SK-N-MC (cell line): ENCODE results near the gene PPCDC.
A peak's percentile ranks its signal among the peaks of the same experiment; 100 is the strongest.

ENCODE experiments used
- DNase-seq: peaks from one replicate; pipeline ENCODE4 v3.0.0-alpha.2; 2011; ENCODE audit warnings: low read depth, low spot score
- H3K27ac ChIP-seq: fragments of 200-600 bp; sonication (generic); 2 replicates; pipeline ENCODE4 v1.5.1; 2016; ENCODE audit warnings: mixed run types
- H3K36me3 ChIP-seq: fragments of 200-600 bp; sonication (generic); 2 replicates; pipeline ENCODE4 v1.6.1; 2017; ENCODE audit warnings: antibody characterized with exemption, low read length, mixed read lengths; ENCODE audit not compliant: insufficient read depth
- H3K4me3 ChIP-seq: fragments of 200-600 bp; sonication (generic); 2 replicates; pipeline ENCODE4 v1.5.1; 2016
- H3K9ac ChIP-seq: fragments of 200-600 bp; sonication (generic); 2 replicates; pipeline ENCODE4 v1.8.0; 2017; ENCODE audit warnings: mixed run types, mixed read lengths; ENCODE audit not compliant: insufficient read length
- H3K9me3 ChIP-seq: fragments of 200-600 bp; sonication (generic); 2 replicates; pipeline ENCODE4 v1.6.1; 2017; ENCODE audit warnings: low read depth, mild to moderate bottlenecking, antibody characterized with exemption, low read length, moderate library complexity, mixed read lengths
- EZH2 ChIP-seq: fragments of 200-600 bp; sonication (generic); IDR thresholded peaks from one replicate; pipeline ENCODE4 v1.6.1; 2017; ENCODE audit warnings: antibody characterized with exemption
- FOXP2 ChIP-seq: optimal IDR thresholded peaks from 2 replicates; pipeline ENCODE3; 2011; ENCODE audit warnings: mild to moderate bottlenecking, moderate library complexity; ENCODE audit not compliant: insufficient read depth; ENCODE audit errors: extremely low read length, control extremely low read depth
- POLR2AphosphoS5 ChIP-seq: IDR thresholded peaks from 2 replicates; pipeline ENCODE4 v1.6.1; 2012; ENCODE audit warnings: mild to moderate bottlenecking, low read depth, low read length, borderline replicate concordance

Gene PPCDC

DNA sequence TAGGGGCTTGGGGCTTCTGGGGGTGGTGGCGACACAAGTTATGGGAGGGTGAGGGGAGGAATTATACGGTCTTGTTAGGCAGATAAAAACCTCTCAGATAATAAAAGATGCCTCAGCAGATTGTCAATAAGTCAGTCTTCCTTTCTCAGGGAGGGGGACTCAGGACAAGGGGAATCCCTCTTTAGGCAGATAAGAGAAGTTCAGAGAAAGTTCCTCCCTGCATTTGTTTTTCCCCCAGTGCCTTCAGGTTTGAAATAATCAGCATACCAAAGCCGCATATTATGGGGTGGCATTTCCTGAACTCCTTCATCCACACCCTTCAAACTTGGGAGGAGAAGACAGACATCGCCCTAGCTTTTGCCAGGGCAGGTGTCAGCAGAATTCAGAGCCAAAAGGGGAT, 8.5 kb downstream of the PPCDC start:
- Histone ChIP-seq H3K9ac (peak overlapping the region; percentile 56), H3K9me3 (no peaks in the 10 kb centered on the region), H3K27ac (peak overlapping the region; percentile 92), H3K36me3 (no peaks in the 10 kb centered on the region), H3K4me3 (peak overlapping the region; percentile 63)
- no peak for DNase-seq
- no peak for TF ChIP-seq POLR2AphosphoS5
- no peak for TF ChIP-seq FOXP2
- no peak for TF ChIP-seq EZH2

DNA sequence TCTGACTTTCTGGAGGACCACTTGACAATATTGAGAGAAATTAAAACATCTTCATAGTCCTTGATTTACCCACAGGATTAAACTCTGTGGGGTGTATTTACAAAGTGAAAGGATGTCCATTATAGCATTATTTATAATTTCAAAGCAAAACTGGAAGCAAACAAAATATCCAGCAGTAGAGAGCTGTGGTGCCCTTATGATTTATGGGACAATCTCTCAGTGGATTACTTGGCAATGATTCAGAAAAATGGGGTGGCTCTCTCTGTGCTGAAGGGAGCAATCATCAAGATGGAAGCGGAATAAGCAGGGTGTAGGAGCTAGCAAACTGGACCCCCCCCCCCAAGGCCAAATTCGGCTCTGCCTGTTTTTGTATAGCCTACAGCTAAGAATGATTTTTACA, 9.0 kb downstream of the PPCDC start:
- peak overlapping the region; percentile 92 for H3K27ac ChIP-seq
- H3K9me3 ChIP-seq, result no peaks in the 10 kb centered on the region
- no peaks in the 10 kb centered on the region for H3K36me3 ChIP-seq
- no peak for DNase-seq
- H3K4me3 ChIP-seq, result peak overlapping the region; percentile 63
- H3K9ac ChIP-seq, result peak overlapping the region; percentile 56
- TF ChIP-seq POLR2AphosphoS5, result no peak
- TF ChIP-seq FOXP2, result no peak
- TF ChIP-seq EZH2, result no peak

- no peaks in the 10 kb centered on the region for H3K36me3 ChIP-seq
- H3K4me3 ChIP-seq, result no peak overlapping the region
- TF ChIP-seq FOXP2 (no peak), POLR2AphosphoS5 (no peak), EZH2 (no peak)
- no peak overlapping the region for H3K27ac ChIP-seq
- no peak for DNase-seq
- no peaks in the 10 kb centered on the region for H3K9me3 ChIP-seq
- H3K9ac ChIP-seq, result no peak overlapping the region
Observed at GRCh38 chr15:75033809-75034208, 10.4 kb downstream of the PPCDC start.

DNA sequence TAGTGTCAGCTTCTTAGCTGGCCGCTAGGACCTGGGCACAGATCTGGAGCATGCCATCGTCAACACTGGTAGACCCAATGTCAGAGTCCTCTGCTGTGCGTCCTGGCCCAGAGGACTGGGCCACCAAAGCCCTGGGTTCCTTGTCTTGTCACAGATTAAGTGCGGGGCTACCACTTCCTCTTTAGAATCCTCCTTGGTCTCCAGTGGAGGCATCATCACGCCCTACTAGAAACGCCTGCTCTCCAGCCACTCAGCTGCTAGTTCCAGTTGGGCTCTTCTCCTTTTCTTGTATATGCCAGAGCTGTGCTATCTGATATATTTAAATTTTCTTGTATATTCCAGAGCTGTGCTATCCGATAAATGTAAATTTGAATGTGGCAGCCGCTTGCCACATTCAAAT, 11.2 kb downstream of the PPCDC start:
- DNase-seq, result no peak
- Histone ChIP-seq H3K4me3 (no peak overlapping the region), H3K36me3 (no peaks in the 10 kb centered on the region), H3K9ac (no peak overlapping the region), H3K9me3 (no peaks in the 10 kb centered on the region), H3K27ac (no peak overlapping the region)
- TF ChIP-seq POLR2AphosphoS5 (no peak), EZH2 (no peak), FOXP2 (no peak)

GRCh38 chr15:75036212-75036616, 12.8 kb downstream of the PPCDC start:
- no peak overlapping the region for H3K27ac ChIP-seq
- no peak for TF ChIP-seq POLR2AphosphoS5
- no peak for TF ChIP-seq FOXP2
- no peak for TF ChIP-seq EZH2
- no peak for DNase-seq
- H3K4me3 ChIP-seq, result no peak overlapping the region
- H3K36me3 ChIP-seq, result no peaks in the 10 kb centered on the region
- H3K9me3 ChIP-seq, result no peaks in the 10 kb centered on the region
- no peak overlapping the region for H3K9ac ChIP-seq

DNA sequence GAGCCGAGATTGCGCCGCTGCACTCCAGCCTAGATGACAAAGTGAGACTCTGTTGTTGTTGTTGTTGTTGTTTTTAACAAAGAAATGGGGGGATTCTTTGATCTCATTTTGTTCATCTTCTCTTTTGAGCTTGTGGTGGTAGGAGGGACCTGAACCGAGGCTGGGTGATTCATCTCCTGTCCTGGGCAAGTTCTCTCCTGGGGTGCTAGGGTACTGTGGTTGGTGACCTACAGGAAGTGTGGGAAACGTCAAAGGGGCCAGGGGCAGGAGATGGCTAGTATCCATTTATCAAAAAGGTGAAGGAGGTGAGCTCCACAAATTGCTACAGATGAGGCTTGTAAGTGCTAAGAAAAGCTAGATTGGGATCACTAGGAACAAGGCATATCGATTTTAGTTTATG, 14.3 kb downstream of the PPCDC start:
- TF ChIP-seq POLR2AphosphoS5 (no peak), EZH2 (no peak), FOXP2 (no peak)
- H3K9ac ChIP-seq, result no peak overlapping the region
- H3K4me3 ChIP-seq, result no peak overlapping the region
- no peaks in the 10 kb centered on the region for H3K36me3 ChIP-seq
- DNase-seq, result no peak
- no peak overlapping the region for H3K27ac ChIP-seq
- no peaks in the 10 kb centered on the region for H3K9me3 ChIP-seq

DNA sequence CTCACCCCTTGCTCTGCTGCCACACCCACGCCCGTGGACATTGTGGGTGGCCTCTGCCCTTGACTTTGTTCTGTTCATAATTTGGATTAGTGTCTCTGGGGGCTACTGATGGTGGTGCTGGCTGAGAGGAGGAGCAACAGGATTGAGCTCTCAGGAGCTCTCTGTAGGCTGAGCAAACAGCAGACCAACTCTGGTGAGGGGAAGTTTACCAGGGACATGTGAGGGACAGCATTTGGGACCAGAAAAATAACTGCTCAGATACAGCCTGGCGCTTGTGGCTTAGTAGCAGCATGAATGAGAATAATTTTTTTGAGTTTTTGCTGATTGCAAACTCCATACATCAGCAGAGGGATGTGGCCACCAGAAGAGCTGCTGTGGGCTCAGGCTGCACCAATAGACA, 14.8 kb downstream of the PPCDC start:
- Histone ChIP-seq H3K27ac (no peak overlapping the region), H3K36me3 (no peaks in the 10 kb centered on the region), H3K4me3 (no peak overlapping the region), H3K9me3 (no peaks in the 10 kb centered on the region), H3K9ac (no peak overlapping the region)
- DNase-seq, result no peak
- no peak for TF ChIP-seq POLR2AphosphoS5
- TF ChIP-seq FOXP2, result no peak
- TF ChIP-seq EZH2, result no peak

- Histone ChIP-seq H3K9me3 (no peaks in the 10 kb centered on the region), H3K9ac (no peak overlapping the region), H3K4me3 (no peak overlapping the region), H3K36me3 (no peaks in the 10 kb centered on the region), H3K27ac (no peak overlapping the region)
- TF ChIP-seq POLR2AphosphoS5 (no peak), EZH2 (no peak), FOXP2 (no peak)
- DNase-seq, result no peak
Observed at GRCh38 chr15:75042730-75043508, 19.5 kb downstream of the PPCDC start.

DNA sequence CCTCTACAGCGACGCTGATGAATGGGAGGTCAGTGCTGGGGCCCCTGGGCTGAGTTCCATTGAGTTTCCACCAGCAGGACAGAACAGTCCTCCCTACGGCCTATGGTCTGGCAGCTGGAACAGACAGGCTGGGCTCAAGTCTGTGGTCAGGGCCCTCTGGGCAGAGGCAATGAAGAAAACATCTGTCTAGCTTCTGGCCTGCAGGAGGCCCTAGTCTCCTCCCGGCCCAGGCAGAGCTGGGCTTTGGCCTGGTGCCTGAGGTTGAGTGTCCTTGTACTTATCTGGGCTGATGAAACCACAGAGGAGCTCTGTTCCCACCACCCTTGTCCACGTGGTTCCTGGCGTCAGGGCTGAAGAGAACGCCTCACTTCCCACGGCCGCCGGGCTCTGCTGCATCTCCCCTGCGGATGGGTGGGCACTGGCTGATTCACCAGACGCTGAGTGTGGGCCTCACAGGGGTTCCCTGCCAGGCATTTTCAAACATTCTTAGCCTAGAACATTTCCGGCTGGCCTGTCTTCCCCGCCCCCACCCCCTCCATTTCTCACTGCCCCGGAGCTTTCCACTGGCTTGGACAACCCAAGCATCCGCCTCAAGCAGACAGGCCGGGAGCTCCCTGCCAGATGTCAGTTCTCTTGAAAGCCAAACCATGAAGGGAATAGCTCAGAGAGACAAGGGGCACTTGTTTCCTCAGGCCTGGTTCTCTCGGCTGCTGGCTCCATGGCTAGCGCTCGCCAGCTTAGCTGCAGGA, 20.3 kb downstream of the PPCDC start:
- Histone ChIP-seq H3K9me3 (no peaks in the 10 kb centered on the region), H3K9ac (no peak overlapping the region), H3K4me3 (no peak overlapping the region), H3K36me3 (no peaks in the 10 kb centered on the region), H3K27ac (no peak overlapping the region)
- TF ChIP-seq EZH2 (no peak), POLR2AphosphoS5 (no peak), FOXP2 (no peak)
- DNase-seq, result no peak
